Mesendoderm (in vitro differentiated cells): Measurements from ENCODE around the gene SGTA.
A peak's percentile ranks its signal among the peaks of the same experiment; 100 is the strongest.

Experiments
- DNase-seq: peaks from one replicate; pipeline ENCODE4 v3.0.0; 2013
- H2AK5ac ChIP-seq: 2 replicates; pipeline ENCODE4 v1.6.1; 2013; ENCODE audit warnings: low read length, inconsistent platforms
- H2BK120ac ChIP-seq: 2 replicates; pipeline ENCODE4 v1.6.1; 2013; ENCODE audit warnings: low read depth, mild to moderate bottlenecking, low read length, moderate library complexity, mixed read lengths
- H2BK15ac ChIP-seq: replicated peaks from 2 replicates; pipeline ENCODE4 v1.6.1; 2013; ENCODE audit warnings: low read depth, mild to moderate bottlenecking, moderate library complexity
- H2BK5ac ChIP-seq: 2 replicates; pipeline ENCODE4 v1.6.1; 2013; ENCODE audit warnings: low read length, inconsistent platforms
- H3K18ac ChIP-seq: 2 replicates; pipeline ENCODE4 v1.6.1; 2013; ENCODE audit warnings: mild to moderate bottlenecking, low read length, mixed read lengths
- H3K23ac ChIP-seq: one replicate; pipeline ENCODE4 v1.6.1; 2013; ENCODE audit warnings: low read length
- H3K27ac ChIP-seq: 2 replicates; pipeline ENCODE4 v1.5.1; 2013; ENCODE audit warnings: low read depth, mild to moderate bottlenecking, inconsistent platforms, low read length, moderate library complexity
- H3K27me3 ChIP-seq: 2 replicates; pipeline ENCODE4 v1.6.1; 2013; ENCODE audit warnings: low read length, control low read depth, mild to moderate bottlenecking, inconsistent platforms; ENCODE audit not compliant: insufficient read depth, poor library complexity
- H3K36me3 ChIP-seq: 2 replicates; pipeline ENCODE4 v1.6.1; 2013; ENCODE audit warnings: low read length, inconsistent platforms; ENCODE audit not compliant: control insufficient read depth, insufficient read depth
- H3K4ac ChIP-seq: one replicate; pipeline ENCODE4 v1.6.1; 2013; ENCODE audit warnings: low read depth, mild to moderate bottlenecking, low read length, moderate library complexity
- H3K4me1 ChIP-seq: 2 replicates; pipeline ENCODE4 v1.6.1; 2013; ENCODE audit warnings: low read depth, low read length, inconsistent platforms; ENCODE audit not compliant: control insufficient read depth
- H3K4me2 ChIP-seq: 2 replicates; pipeline ENCODE4 v1.6.1; 2013; ENCODE audit warnings: low read length
- H3K4me3 ChIP-seq: 2 replicates; pipeline ENCODE4 v1.5.1; 2013; ENCODE audit warnings: mild to moderate bottlenecking, low read length
- H3K56ac ChIP-seq: one replicate; pipeline ENCODE4 v1.6.1; 2013; ENCODE audit warnings: low read length
- H3K79me1 ChIP-seq: 2 replicates; pipeline ENCODE4 v1.6.1; 2013; ENCODE audit warnings: low read length, inconsistent platforms
- H3K79me2 ChIP-seq: 2 replicates; pipeline ENCODE4 v1.6.1; 2013; ENCODE audit warnings: mild to moderate bottlenecking, low read length; ENCODE audit not compliant: control insufficient read depth, insufficient read depth
- H3K9ac ChIP-seq: 2 replicates; pipeline ENCODE4 v1.6.1; 2013; ENCODE audit warnings: low read length, inconsistent platforms
- H4K5ac ChIP-seq: one replicate; pipeline ENCODE4 v1.6.1; 2013; ENCODE audit warnings: low read length
- H4K8ac ChIP-seq: one replicate; pipeline ENCODE4 v1.6.1; 2013; ENCODE audit warnings: low read depth, mild to moderate bottlenecking, control low read depth, low read length, moderate library complexity
- WGBS: extraction: QIAGEN DNeasy Blood & Tissue Kit; methylation state at CpG from one replicate; pipeline ENCODE4 v1.1.7; 2013; ENCODE audit warnings: low lambda C conversion rate, missing lambda C conversion rate; ENCODE audit not compliant: insufficient coverage; ENCODE audit errors: extremely low coverage; 5-methylcytosine and 5-hydroxymethylcytosine counted together

Gene SGTA

DNA sequence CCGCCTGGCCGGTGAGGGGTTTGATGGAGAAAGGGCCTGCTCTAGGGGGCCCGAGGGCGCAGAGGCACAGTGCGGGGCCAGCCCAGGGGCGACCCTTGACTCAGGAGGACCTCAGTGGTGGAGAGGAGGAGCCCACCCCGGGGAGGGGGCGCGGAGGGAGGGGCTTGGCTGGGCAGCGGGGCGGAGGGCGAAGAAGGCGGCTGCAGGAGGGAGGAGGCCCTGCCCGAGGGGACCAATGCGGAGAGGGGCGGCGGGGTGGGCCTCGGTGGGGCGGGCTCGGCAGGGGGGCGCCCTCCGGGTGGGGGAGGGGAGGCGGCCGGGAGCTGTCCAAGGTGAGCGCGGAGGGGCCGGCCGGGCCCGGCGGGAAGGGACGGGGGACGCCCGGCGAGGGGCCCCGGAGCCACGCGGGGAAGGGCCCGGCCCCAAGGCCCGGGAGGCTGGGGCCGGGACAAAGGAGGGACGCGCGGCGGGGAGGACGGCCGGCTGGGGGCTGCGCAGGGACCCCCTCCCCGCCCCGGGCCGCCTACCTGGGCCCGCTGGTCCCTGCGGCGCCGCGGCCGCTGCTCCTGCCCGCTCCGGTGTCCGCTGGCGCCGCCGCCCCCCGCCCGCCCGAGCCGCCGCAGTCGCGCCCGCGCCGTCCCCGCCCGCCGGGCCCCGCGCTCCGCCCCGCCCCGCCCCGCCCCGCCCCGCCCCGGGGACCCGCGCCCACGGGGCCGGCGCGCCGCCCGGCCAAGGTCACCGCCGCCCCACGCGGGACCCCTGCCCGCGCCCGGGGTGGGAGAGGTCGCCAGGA lies 62.1 kb downstream of the SGTA start, which contains the start of gene DIRAS1:
Gene DIRAS1 (minus strand): TSS at position 596 of the 793 bp plus-strand sequence. CDS start 3,566 bp downstream, outside the sequence.
- Histone ChIP-seq H3K23ac (no peak within 1 kb of the TSS), H2BK5ac (no peak within 1 kb of the TSS), H3K27ac (no peak within 1 kb of the TSS), H2AK5ac (no peak within 1 kb of the TSS), H3K79me2 (no peaks in the 10 kb centered on the region), H3K56ac (peak within 1 kb of the TSS; percentile 79), H4K5ac (no peak within 1 kb of the TSS), H3K27me3 (peaks cover 2% of the 10 kb centered on the region), H3K18ac (peak within 1 kb of the TSS; percentile 25), H3K79me1 (no peaks in the 10 kb centered on the region), H3K4ac (no peak within 1 kb of the TSS), H3K9ac (peak within 1 kb of the TSS; percentile 54), H4K8ac (no peak within 1 kb of the TSS), H2BK15ac (no peak within 1 kb of the TSS), H3K4me3 (peak within 1 kb of the TSS; percentile 26), H3K36me3 (no peaks in the 10 kb centered on the region), H3K4me2 (peak within 1 kb of the TSS; percentile 39), H2BK120ac (no peak within 1 kb of the TSS), H3K4me1 (no peaks in the 10 kb centered on the region)
- no CpG with 5 or more reads among the region's 100 CpGs for WGBS
- no peak for DNase-seq

- H3K79me1 ChIP-seq: no peaks in the 10 kb centered on the region
- no CpG with 5 or more reads among the region's 37 CpGs for WGBS
- peak overlapping the region; percentile 7 for H3K4me3 ChIP-seq
- peak overlapping the region; percentile 42 for H3K9ac ChIP-seq
- peak overlapping the region; percentile 79 for H3K56ac ChIP-seq
- peak; percentile 70 for DNase-seq
- H4K5ac ChIP-seq: no peak overlapping the region
- no peak overlapping the region for H2AK5ac ChIP-seq
- H3K36me3 ChIP-seq: no peaks in the 10 kb centered on the region
- H3K4me1 ChIP-seq: no peaks in the 10 kb centered on the region
- H4K8ac ChIP-seq: no peak overlapping the region
- H3K4ac ChIP-seq: no peak overlapping the region
- H3K23ac ChIP-seq: no peak overlapping the region
- peak overlapping the region; percentile 25 for H3K18ac ChIP-seq
- H3K27me3 ChIP-seq: peaks cover 2% of the 10 kb centered on the region
- H2BK15ac ChIP-seq: no peak overlapping the region
- H3K79me2 ChIP-seq: no peaks in the 10 kb centered on the region
- H2BK5ac ChIP-seq: no peak overlapping the region
- H2BK120ac ChIP-seq: no peak overlapping the region
- H3K4me2 ChIP-seq: peak overlapping the region; percentile 39
- no peak overlapping the region for H3K27ac ChIP-seq
Observed at GRCh38 chr19:2719920-2720776, 62.9 kb downstream of the SGTA start.

- Histone ChIP-seq H3K23ac (no peak overlapping the region), H2BK120ac (no peak overlapping the region), H4K5ac (no peak overlapping the region), H2BK5ac (no peak overlapping the region), H3K18ac (no peak overlapping the region), H3K56ac (no peak overlapping the region), H3K9ac (no peak overlapping the region), H3K79me2 (no peaks in the 10 kb centered on the region), H3K27me3 (peaks cover 2% of the 10 kb centered on the region), H4K8ac (no peak overlapping the region), H3K4me3 (no peak overlapping the region), H3K27ac (no peak overlapping the region), H2AK5ac (no peak overlapping the region), H3K4me2 (no peak overlapping the region), H2BK15ac (no peak overlapping the region), H3K36me3 (no peaks in the 10 kb centered on the region), H3K4me1 (no peaks in the 10 kb centered on the region), H3K4ac (no peak overlapping the region), H3K79me1 (no peaks in the 10 kb centered on the region)
- DNase-seq: no peak
- WGBS: no CpG with 5 or more reads among the region's 7 CpGs
Observed at GRCh38 chr19:2719232-2719735, 63.8 kb downstream of the SGTA start.

- no peaks in the 10 kb centered on the region for H3K36me3 ChIP-seq
- no peak overlapping the region for H4K5ac ChIP-seq
- H4K8ac ChIP-seq: no peak overlapping the region
- no peak overlapping the region for H2BK120ac ChIP-seq
- no CpG with 5 or more reads among the region's 52 CpGs for WGBS
- no peaks in the 10 kb centered on the region for H3K79me2 ChIP-seq
- H3K4ac ChIP-seq: no peak overlapping the region
- no peak overlapping the region for H3K27ac ChIP-seq
- no peak overlapping the region for H2BK15ac ChIP-seq
- H3K23ac ChIP-seq: no peak overlapping the region
- no peaks in the 10 kb centered on the region for H3K79me1 ChIP-seq
- H3K4me3 ChIP-seq: no peak overlapping the region
- no peak overlapping the region for H3K4me2 ChIP-seq
- no peak for DNase-seq
- H3K56ac ChIP-seq: no peak overlapping the region
- H3K18ac ChIP-seq: no peak overlapping the region
- no peak overlapping the region for H2AK5ac ChIP-seq
- peaks cover 2% of the 10 kb centered on the region for H3K27me3 ChIP-seq
- H3K4me1 ChIP-seq: no peaks in the 10 kb centered on the region
- no peak overlapping the region for H3K9ac ChIP-seq
- H2BK5ac ChIP-seq: no peak overlapping the region
Observed at GRCh38 chr19:2717638-2718541, 65.2 kb downstream of the SGTA start.
